GM18499 (cell line): Measurements from ENCODE around the gene BAAT.
"Not testable (repeated sequence)": the region's sequence is repeated elsewhere in the genome, so short reads cannot be mapped to it uniquely, and the experiment has no call there.

Experiments used
- ATAC-seq: cut with Tn5 transposase; IDR thresholded peaks from one replicate; pipeline ENCODE4 v1.9.1; 2021; ENCODE audit warnings: moderate number of reproducible peaks; ENCODE audit not compliant: insufficient read depth, unreplicated experiment

Gene BAAT

DNA sequence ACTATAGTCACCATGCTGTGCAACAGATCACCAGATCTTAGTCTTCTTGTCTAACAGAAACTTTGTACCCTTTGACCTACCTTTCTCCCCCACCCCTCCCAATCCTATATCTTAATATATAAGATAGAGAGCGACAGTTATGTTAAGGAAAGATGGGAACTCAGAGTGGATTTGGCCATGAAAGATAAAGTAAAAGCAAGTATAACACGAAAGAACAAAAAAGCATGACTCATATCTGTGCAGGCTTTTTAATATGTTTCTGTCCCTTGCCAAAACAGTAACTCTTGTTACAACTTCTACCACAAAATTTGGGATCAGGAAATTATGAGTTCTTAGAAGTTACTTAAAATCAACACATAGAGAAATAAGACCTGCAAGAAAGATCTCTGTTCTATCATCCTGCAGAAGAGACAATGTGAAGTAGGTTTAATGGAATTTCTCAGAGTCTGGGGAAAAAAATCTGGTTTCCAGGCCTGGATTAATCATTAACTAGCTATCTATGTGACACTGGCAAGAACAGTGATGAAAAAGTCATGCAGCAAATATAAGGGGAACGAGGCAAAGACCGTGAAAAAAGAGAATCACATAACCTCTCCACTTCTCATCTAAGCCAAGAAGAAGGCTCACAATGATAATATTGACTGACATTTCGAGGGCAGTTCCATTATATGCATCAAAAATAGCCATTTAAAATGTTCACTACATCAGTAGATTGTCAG is 18.6 kb downstream of the BAAT start:
- no peak for ATAC-seq

DNA sequence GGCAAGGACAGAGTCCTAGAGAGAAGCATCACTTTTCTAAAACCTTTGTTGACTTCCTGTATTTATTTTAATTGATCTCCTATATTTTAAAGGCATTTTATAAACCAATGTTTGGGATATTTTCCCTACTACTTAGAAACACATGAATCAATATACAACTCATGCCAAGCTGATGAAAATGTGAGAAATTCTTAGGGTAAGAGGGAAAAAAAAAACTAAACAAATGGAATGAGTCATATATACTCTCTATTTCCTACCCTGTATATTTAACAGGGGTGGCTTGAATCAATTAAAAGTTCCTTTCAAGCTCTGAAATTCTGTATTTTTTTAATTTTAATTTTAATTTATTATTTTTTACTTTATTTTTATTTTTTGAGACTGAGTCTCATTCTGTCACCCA is 19.6 kb downstream of the BAAT start:
- no peak for ATAC-seq

- ATAC-seq, result no peak
Observed at GRCh38 chr9:101362450-101362849, 22.4 kb downstream of the BAAT start.

DNA sequence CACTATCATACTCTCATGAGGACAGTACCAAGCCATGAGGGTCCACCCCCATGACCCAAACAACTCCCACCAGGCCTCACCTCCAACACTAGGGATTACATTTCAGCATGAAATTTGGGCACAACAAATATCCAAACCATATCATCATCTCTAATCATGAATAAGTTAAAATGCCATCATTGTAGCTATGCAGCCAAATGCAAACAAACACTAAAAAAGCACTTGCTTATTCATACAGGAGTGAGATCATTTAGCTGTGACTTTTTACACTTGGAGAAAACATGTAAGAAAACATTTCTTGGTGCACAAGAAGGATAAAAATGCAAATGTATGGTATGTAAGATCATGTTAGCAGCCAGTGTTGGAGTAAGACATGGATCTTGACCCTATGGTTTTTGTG is 24.2 kb downstream of the BAAT start:
- ATAC-seq, result no peak

- ATAC-seq, result no peak
Observed at GRCh38 chr9:101359679-101360078, 25.1 kb downstream of the BAAT start.

DNA sequence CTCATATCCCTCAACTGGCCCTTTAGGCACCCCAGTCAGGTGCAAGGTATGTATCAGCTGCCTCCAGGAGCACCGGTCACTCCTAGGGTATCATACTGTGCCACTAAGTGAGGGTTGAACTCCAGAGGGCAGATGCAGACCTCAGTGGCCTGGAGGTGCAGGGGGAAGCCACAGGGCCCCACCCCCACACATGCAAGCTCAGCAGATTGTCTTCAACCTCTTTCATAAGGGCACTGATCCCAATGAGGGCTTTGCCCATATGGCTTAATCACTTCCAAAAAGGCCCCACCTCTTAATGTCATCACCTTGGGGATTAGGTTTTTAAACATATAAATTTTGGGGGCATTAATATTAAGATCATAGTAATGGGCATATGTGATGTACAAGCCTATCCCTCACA is 28.2 kb downstream of the BAAT start:
- ATAC-seq, result no peak

DNA sequence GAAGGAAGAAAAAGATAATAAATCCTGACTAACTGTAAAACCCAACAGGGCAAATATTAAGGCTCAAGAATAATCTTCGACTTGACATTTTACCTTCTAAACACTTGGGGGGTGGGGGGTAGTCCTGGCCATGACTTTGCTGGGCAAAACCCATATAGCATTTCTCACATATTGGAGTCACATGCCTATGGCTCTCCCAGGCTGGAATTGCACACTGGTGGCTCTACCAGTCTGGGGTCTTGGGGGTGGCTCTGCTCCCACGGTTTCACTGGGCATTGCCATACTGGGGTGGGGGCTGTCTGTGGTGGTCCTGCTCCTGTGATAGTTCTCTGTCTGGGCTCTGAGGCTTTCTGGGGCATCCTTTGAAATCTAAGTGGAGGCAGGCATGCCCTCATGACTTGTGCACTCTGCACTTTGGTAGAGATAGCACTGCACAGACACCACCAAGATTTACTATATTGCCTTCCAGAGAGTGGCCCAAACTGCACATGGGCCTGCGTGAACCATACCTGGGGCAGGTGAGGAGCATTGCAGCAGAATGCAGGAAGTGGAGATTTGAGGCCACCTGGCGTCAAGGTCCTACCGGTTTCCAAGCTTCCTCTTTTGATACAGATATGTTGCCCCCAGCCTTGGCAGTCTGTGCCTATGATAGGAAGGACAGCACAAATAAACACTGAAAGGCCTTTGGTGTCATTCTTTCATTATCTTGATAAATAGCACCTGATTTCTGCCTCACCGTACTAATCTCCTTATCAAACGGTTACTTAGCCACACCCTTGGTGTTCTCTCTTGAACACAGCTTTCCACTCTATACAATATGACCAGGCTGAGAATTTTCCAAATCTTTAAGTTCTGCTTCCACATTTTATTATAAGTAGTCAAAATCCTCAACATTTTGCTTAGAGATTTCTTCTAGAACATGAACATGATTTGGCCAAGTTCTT is 29.8 kb downstream of the BAAT start:
- ATAC-seq, result no peak

DNA sequence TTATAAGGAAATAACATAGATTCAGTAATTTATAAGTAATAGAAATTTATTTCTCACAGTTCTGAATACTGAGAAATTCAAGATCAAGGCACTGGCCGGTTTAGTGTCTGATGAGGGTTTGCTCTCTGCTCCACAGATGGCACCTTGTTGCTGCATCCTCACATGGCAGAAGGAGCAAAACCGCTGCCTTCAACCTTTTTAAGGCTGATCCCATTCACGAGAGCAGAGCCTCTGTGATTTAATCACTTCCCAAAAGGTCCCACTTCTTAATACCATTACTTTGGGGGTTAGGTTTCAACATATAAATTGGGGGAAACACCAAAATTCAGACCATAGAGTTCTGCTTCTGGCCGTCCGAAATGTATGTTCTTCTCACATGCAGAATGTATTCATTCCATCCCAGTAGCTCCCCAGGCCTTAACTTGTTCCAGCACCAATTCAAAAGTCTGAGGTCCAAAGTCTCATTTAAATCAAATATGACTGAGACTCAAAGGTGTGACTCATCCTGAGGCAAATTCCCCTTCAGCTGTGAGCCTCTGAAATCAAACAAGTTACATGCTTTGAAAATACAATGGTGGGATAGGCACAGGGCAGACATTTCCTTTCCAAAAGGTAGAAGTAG is 30.6 kb downstream of the BAAT start:
- no peak for ATAC-seq

- no peak for ATAC-seq
Observed at GRCh38 chr9:101353683-101354082, 31.1 kb downstream of the BAAT start.

DNA sequence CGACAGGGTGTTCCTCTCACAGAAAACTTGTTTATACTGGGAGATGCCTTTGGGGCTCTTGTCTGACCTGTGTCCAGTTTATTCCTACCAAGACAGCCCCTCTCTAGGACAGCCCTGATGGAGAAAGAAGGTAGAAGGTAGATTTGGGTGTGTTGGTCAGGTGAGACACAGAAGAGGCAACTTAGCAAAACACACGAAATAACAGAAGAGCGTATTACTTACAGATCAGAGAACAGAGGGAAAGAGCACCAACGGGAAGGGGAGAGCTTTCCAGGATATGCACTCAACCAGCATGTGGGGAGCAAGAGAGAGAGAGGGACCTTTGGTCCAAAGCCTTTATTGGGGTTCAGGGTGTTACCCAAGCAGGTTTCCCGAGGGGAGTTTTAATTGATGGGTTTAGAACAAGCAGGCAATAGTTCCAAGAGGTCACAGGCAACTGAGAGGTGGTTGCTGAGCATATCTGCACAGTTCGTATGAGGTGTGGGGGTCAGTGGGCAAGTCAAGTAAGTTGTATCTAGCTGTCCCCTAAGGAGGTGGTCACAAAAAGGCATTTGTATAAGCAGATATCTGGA is 31.8 kb downstream of the BAAT start:
- ATAC-seq, result no peak

- ATAC-seq, result no peak
Observed at GRCh38 chr9:101350285-101350684, 34.5 kb downstream of the BAAT start.

GRCh38 chr9:101342595-101342994 is 42.2 kb downstream of the BAAT start:
- ATAC-seq, result no peak

DNA sequence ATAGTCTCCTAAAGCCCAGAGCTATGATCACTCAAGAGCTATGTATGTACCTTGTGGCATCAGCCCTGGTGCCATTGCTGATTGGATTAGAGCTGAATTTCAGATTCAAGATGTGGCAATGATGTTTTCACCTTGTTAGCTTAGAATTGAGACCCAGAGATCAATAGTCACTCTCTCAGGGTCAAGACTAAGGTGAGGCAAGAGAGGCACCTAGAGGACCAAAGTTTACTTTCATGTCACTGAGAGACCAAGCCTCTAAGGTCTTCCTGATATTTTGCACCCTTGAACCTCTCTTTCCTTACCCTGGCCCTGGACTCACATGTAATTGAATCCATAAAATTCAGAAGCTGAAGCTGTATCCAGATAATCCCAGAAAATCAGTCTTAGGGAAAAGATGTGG is 42.8 kb downstream of the BAAT start:
- no peak for ATAC-seq

GRCh38 chr9:101337237-101337636 is 47.6 kb downstream of the BAAT start:
- ATAC-seq, result no peak

DNA sequence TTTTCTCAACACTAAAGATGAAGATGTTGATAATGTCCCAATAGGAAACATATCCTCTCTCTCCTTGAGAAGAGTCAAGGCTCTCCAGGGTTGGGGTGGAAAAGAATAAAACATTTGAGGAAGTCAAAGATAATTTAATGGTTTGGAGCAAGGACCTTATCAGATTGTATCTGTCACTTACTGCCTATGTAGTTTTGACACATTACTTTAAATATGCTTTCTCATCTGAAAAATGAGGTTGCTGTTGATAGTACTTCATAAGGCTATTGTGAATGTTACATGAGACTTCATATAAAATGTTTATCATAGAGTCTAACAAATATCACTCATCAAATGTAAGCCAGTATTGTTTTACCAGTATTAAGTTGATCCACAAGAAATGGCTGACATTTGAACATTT is 48.7 kb downstream of the BAAT start:
- no peak for ATAC-seq

GRCh38 chr9:101333926-101334702 is 50.7 kb downstream of the BAAT start:
- ATAC-seq, result no peak

DNA sequence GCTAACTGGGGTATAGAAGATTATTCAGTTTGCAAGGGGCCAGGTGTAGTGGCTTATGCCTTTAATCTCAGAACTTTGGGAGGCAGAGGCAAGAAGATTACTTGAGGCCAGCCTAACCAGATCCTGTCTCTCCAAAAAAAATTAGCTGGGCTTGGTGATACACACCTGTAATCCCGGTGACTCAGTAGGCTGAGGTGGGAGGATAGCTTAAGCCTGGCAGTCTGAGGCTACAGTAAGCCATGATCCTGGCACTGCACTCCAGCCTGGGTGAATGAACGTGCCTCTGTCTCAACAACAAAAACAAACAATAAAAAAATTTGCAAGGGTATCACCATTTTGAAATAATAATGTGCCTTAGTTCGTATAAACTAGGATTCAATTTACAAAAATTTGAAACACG is 51.3 kb downstream of the BAAT start:
- no peak for ATAC-seq

DNA sequence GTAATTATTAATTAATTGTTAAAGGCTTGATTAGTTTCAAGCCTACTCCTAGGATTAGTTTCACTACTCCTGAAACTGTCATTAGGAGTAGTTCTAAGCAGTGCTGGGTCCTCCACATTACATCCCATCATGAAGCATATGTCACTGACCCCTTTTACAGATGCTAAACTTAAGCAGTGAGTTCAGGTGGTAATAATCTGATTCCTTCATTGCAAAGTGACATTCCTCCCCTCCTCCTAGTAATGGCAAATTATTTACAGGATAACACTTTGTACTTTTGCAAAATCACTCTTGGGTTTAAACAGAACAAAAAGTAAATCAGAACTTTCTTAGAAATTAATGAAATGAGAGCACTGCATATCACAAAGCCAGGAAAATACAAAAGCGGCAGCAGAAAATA is 52.4 kb downstream of the BAAT start:
- ATAC-seq, result no peak

GRCh38 chr9:101327422-101327909 is 57.3 kb downstream of the BAAT start:
- not testable (repeated sequence) for ATAC-seq

- no peak for ATAC-seq
Observed at GRCh38 chr9:101326501-101326900, 58.3 kb downstream of the BAAT start.
